ENCODE results near the gene DEAF1. TPM values are rescaled to one million over a fixed set of nuclear protein-coding genes. Genes with fewer than 3 reads are reported as not detected.

Gene DEAF1
- total RNA-seq, 1 experiment from 2014 or later = 62.2 TPM

- H3K9me3 Mint-ChIP-seq = 0 out of 2 replicates have a peak, but pooled peaks cover 3% of the 10 kb centered on the region
- ATAC-seq = no peak
- peak overlapping the region; percentile 47 for H3K27ac Mint-ChIP-seq
- no peak for DNase-seq (ENCODE audit: low spot score)
- H3K27me3 Mint-ChIP-seq (ENCODE audit: low read depth) = no peaks in the 10 kb centered on the region
- no peak for TF ChIP-seq JUN (CRISPR knock-in tag; IDR thresholded peaks at IDR 0.05)
- TF ChIP-seq GTF2I (CRISPR knock-in tag; conservative IDR thresholded peaks at IDR 0.05) = no peak
- TF ChIP-seq FOXP1 (CRISPR knock-in tag; IDR thresholded peaks at IDR 0.05; ENCODE audit: borderline replicate concordance) = no peak
- no peak for TF ChIP-seq HMGXB4 (CRISPR knock-in tag; IDR thresholded peaks at IDR 0.05)
- no peak for TF ChIP-seq EMX1 (CRISPR knock-in tag; IDR thresholded peaks at IDR 0.05)
- TF ChIP-seq, protein P1, sequence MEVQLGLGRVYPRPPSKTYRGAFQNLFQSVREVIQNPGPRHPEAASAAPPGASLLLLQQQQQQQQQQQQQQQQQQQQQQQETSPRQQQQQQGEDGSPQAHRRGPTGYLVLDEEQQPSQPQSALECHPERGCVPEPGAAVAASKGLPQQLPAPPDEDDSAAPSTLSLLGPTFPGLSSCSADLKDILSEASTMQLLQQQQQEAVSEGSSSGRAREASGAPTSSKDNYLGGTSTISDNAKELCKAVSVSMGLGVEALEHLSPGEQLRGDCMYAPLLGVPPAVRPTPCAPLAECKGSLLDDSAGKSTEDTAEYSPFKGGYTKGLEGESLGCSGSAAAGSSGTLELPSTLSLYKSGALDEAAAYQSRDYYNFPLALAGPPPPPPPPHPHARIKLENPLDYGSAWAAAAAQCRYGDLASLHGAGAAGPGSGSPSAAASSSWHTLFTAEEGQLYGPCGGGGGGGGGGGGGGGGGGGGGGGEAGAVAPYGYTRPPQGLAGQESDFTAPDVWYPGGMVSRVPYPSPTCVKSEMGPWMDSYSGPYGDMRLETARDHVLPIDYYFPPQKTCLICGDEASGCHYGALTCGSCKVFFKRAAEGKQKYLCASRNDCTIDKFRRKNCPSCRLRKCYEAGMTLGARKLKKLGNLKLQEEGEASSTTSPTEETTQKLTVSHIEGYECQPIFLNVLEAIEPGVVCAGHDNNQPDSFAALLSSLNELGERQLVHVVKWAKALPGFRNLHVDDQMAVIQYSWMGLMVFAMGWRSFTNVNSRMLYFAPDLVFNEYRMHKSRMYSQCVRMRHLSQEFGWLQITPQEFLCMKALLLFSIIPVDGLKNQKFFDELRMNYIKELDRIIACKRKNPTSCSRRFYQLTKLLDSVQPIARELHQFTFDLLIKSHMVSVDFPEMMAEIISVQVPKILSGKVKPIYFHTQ (CRISPR knock-in tag; IDR thresholded peaks at IDR 0.05) = no peak
- no peak for TF ChIP-seq TCF7 (CRISPR knock-in tag; IDR thresholded peaks at IDR 0.05; ENCODE audit: low read depth)
- TF ChIP-seq ZNF138 (CRISPR knock-in tag; conservative IDR thresholded peaks at IDR 0.05) = no peak
- no peak for TF ChIP-seq ZBTB43 (CRISPR knock-in tag; IDR thresholded peaks at IDR 0.05)
- TF ChIP-seq, protein P2, sequence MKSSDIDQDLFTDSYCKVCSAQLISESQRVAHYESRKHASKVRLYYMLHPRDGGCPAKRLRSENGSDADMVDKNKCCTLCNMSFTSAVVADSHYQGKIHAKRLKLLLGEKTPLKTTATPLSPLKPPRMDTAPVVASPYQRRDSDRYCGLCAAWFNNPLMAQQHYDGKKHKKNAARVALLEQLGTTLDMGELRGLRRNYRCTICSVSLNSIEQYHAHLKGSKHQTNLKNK (CRISPR knock-in tag; IDR thresholded peaks at IDR 0.05) = no peak
- TF ChIP-seq ZNF423 (CRISPR knock-in tag; IDR thresholded peaks at IDR 0.05) = no peak
- TF ChIP-seq ZNF416 (CRISPR knock-in tag; IDR thresholded peaks at IDR 0.05) = no peak
- TF ChIP-seq CREB1 (CRISPR knock-in tag; IDR thresholded peaks at IDR 0.05) = no peak
- TF ChIP-seq NR3C1 (CRISPR knock-in tag; conservative IDR thresholded peaks at IDR 0.05; ENCODE audit: low read depth) = no peak
- TF ChIP-seq, protein P3, sequence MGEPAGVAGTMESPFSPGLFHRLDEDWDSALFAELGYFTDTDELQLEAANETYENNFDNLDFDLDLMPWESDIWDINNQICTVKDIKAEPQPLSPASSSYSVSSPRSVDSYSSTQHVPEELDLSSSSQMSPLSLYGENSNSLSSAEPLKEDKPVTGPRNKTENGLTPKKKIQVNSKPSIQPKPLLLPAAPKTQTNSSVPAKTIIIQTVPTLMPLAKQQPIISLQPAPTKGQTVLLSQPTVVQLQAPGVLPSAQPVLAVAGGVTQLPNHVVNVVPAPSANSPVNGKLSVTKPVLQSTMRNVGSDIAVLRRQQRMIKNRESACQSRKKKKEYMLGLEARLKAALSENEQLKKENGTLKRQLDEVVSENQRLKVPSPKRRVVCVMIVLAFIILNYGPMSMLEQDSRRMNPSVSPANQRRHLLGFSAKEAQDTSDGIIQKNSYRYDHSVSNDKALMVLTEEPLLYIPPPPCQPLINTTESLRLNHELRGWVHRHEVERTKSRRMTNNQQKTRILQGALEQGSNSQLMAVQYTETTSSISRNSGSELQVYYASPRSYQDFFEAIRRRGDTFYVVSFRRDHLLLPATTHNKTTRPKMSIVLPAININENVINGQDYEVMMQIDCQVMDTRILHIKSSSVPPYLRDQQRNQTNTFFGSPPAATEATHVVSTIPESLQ (CRISPR knock-in tag; IDR thresholded peaks at IDR 0.05) = no peak
- H3K4me3 Mint-ChIP-seq = no peak overlapping the region
- ChIA-PET POLR2A (no interaction called here), CTCF (interaction anchor here (0.6 to 1.2 kb wide), 3 partner anchors 31 to 80 kb away, joined by 3 read pairs; no protein-coding TSS in a partner anchor)
- no peaks in the 10 kb centered on the region for H3K4me1 Mint-ChIP-seq
- peaks cover 30% of the 10 kb centered on the region for H3K36me3 Mint-ChIP-seq
These were observed 29.2 kb downstream of the DEAF1 start for GRCh38 chr11:665704-666281.

DNA sequence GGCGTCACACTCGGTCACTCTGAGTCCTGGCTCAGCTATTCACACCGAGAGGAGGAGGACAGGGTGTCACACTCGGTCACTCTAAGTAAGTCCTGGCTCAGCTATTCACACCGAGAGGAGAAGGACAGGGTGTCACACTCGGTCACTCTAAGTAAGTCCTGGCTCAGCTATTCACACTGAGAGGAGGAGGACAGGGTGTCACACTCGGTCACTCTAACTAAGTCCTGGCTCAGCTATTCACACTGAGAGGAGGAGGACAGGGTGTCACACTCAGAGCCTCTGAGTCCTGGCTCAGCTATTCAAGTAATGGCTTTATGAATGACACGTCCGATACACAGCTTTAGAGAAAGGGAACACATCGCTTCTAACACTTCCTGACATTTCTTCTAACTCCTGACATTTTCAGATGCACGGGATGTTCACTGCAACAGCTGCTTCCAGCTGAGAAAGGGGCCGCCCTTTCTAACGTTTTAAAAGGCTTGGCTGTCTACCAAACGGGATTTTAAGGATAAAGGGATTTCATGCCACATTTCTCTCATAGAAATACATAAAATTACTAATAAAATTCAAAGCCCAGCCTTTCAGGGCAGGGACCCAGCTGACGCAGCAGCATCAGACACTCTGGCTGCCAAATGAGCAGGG, 29.8 kb downstream of the DEAF1 start:
- no peak for ATAC-seq
- DNase-seq (ENCODE audit: low spot score) = no peak
- Mint-ChIP-seq H3K27me3 (ENCODE audit: low read depth) (no peaks in the 10 kb centered on the region), H3K9me3 (0 out of 2 replicates have a peak, but pooled peaks cover 3% of the 10 kb centered on the region), H3K36me3 (peaks cover 30% of the 10 kb centered on the region), H3K27ac (no peak overlapping the region; the same call in 1 of the 2 replicates), H3K4me3 (no peak overlapping the region), H3K4me1 (no peaks in the 10 kb centered on the region)
- POLR2A ChIA-PET = no interaction called here
- CTCF ChIA-PET = interaction anchor here (0.9 to 1.2 kb wide), 2 partner anchors 32 to 63 kb away, joined by 3 read pairs; no protein-coding TSS in a partner anchor
- TF ChIP-seq, protein P4, sequence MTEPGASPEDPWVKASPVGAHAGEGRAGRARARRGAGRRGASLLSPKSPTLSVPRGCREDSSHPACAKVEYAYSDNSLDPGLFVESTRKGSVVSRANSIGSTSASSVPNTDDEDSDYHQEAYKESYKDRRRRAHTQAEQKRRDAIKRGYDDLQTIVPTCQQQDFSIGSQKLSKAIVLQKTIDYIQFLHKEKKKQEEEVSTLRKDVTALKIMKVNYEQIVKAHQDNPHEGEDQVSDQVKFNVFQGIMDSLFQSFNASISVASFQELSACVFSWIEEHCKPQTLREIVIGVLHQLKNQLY (CRISPR knock-in tag; IDR thresholded peaks at IDR 0.05) = no peak
- TF ChIP-seq CREB1 (CRISPR knock-in tag; IDR thresholded peaks at IDR 0.05) = no peak
- no peak for TF ChIP-seq ETV6 (CRISPR knock-in tag; IDR thresholded peaks at IDR 0.05)
- TF ChIP-seq, protein P1 (CRISPR knock-in tag; IDR thresholded peaks at IDR 0.05) = no peak
- no peak for TF ChIP-seq TP53 (CRISPR knock-in tag; IDR thresholded peaks at IDR 0.05)
- no peak for TF ChIP-seq NR3C1 (CRISPR knock-in tag; conservative IDR thresholded peaks at IDR 0.05; ENCODE audit: low read depth)
- TF ChIP-seq, protein P5, sequence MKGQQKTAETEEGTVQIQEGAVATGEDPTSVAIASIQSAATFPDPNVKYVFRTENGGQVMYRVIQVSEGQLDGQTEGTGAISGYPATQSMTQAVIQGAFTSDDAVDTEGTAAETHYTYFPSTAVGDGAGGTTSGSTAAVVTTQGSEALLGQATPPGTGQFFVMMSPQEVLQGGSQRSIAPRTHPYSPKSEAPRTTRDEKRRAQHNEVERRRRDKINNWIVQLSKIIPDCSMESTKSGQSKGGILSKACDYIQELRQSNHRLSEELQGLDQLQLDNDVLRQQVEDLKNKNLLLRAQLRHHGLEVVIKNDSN (CRISPR knock-in tag; IDR thresholded peaks at IDR 0.05) = no peak

Data from WTC11 (cell line).